GM12878 (cell line): ENCODE data around the gene LPAR3. TPM values are rescaled to one million over a fixed set of nuclear protein-coding genes. Genes with fewer than 3 reads are reported as not detected.

ENCODE experiments used
- ATAC-seq: fragments of 200-7000 bp; cut with Tn5 transposase; 3 replicates; pipeline ENCODE4 v1.9.1; 2020; ENCODE audit warnings: mild to moderate bottlenecking, moderate library complexity
- BruUV-seq: library from RNA; stranded (reverse); fragments of 400-500 nt; replicated peaks from 2 replicates; lab custom pipeline; 2021; lab: Mats Ljungman, UMichigan
- CTCF ChIA-PET: fragments of 300-600 bp; sonication (Branson Sonifier 250); formaldehyde crosslinking; extraction: SDS; loops from one replicate; lab custom pipeline; 2021; ENCODE audit warnings: inconsistent platforms; lab: Yijun Ruan, JAX
- POLR2A ChIA-PET: fragments of 350-600 bp; formaldehyde crosslinking; extraction: SDS; loops from one replicate; lab custom pipeline; 2021; ENCODE audit warnings: inconsistent platforms; lab: Charles Lee
- RAD21 ChIA-PET: fragments of 300-600 bp; sonication (Branson Sonifier 250); formaldehyde crosslinking; loops from one replicate; lab custom pipeline; 2023; ENCODE audit warnings: antibody characterized with exemption; ENCODE audit not compliant: unreplicated experiment; lab: Charles Lee
- SMC1A ChIA-PET: fragments of 300-600 bp; sonication (Branson Sonifier 250); formaldehyde crosslinking; loops from one replicate; lab custom pipeline; 2023; ENCODE audit not compliant: unreplicated experiment, uncharacterized antibody; lab: Charles Lee
- DNase-seq: peaks from one replicate; pipeline ENCODE4 v3.0.0-alpha.2; 2011; ENCODE audit warnings: low read depth, low spot score
- FAIRE-seq: peaks from 3 replicates; lab custom pipeline; 2011; peaks lifted over from hg19 to GRCh38; lab: Jason Lieb, UNC
- H2AFZ ChIP-seq: 2 replicates; pipeline ENCODE4 v1.6.0; 2011; ENCODE audit warnings: low read depth, low read length, control low read depth; ENCODE audit not compliant: control insufficient read depth
- H3K27ac ChIP-seq: 2 replicates; pipeline ENCODE4 v1.5.1; 2011; ENCODE audit warnings: control low read depth; ENCODE audit not compliant: control insufficient read depth, insufficient read depth
- H3K27me3 ChIP-seq, 2 experiments: replicated peaks in 1 of 2; 2 replicates each; pipeline versions ENCODE4 v1.6.0 to v1.6.1; 2011; ENCODE audit warnings: low read length in 1 of 2; ENCODE audit not compliant: control insufficient read depth in 2 of 2, insufficient read depth in 2 of 2
- H3K36me3 ChIP-seq, 2 experiments: 2 replicates each; pipeline ENCODE4 v1.5.1; 2011; ENCODE audit warnings: low read length in 1 of 2; ENCODE audit not compliant: control insufficient read depth in 2 of 2, insufficient read depth in 2 of 2
- H3K4me1 ChIP-seq: 2 replicates; pipeline ENCODE4 v1.6.1; 2011; ENCODE audit warnings: mild to moderate bottlenecking, low read length, moderate library complexity, mixed read lengths; ENCODE audit not compliant: control insufficient read depth, insufficient read depth
- H3K4me2 ChIP-seq: 2 replicates; pipeline ENCODE4 v1.6.0; 2011; ENCODE audit warnings: control low read depth; ENCODE audit not compliant: control insufficient read depth, insufficient read depth
- H3K4me3 ChIP-seq: fragments of 200-600 bp; sonication (generic); 2 replicates; pipeline ENCODE4 v1.5.1; 2016
- H3K79me2 ChIP-seq: 2 replicates; pipeline ENCODE4 v1.6.0; 2011; ENCODE audit warnings: low read length; ENCODE audit not compliant: control insufficient read depth, insufficient read depth
- H3K9ac ChIP-seq: 2 replicates; pipeline ENCODE4 v1.8.0; 2011; ENCODE audit warnings: low read length, control low read depth, mixed read lengths; ENCODE audit not compliant: control insufficient read depth, insufficient read depth
- H3K9me3 ChIP-seq: replicated peaks from 3 replicates; pipeline ENCODE4 v1.5.1; 2011; ENCODE audit warnings: mild to moderate bottlenecking, low read length; ENCODE audit not compliant: control insufficient read depth, insufficient read depth
- H4K20me1 ChIP-seq: 2 replicates; pipeline ENCODE4 v1.6.0; 2011; ENCODE audit not compliant: control insufficient read depth, insufficient read depth
- CBX5 ChIP-seq: sonication (generic); IDR thresholded peaks from 2 replicates; pipeline ENCODE4 v1.6.1; 2016; ENCODE audit warnings: low read depth, moderate library complexity, mild to moderate bottlenecking, inconsistent platforms
- DPF2 ChIP-seq: fragments of 450-650 bp; IDR thresholded peaks from 2 replicates; pipeline ENCODE4 v1.6.1; 2017; ENCODE audit warnings: mild to moderate bottlenecking
- GABPA ChIP-seq: IDR thresholded peaks from 2 replicates; pipeline ENCODE4 v1.6.1; 2014; ENCODE audit warnings: antibody characterized with exemption, low read depth, mild to moderate bottlenecking, inconsistent platforms
- JUNB ChIP-seq: IDR thresholded peaks from 2 replicates; pipeline ENCODE4 v1.6.1; 2016; ENCODE audit warnings: antibody characterized with exemption, mild to moderate bottlenecking
- MYB ChIP-seq: fragments of 150-350 bp; IDR thresholded peaks from 2 replicates; pipeline ENCODE4 v1.6.1; 2014; ENCODE audit warnings: mild to moderate bottlenecking, low read depth, low read length, borderline replicate concordance
- POLR2AphosphoS2 ChIP-seq: IDR thresholded peaks from 2 replicates; pipeline ENCODE4 v1.6.1; 2011; ENCODE audit warnings: low read depth, mild to moderate bottlenecking, low read length, improper control_type of control experiment, moderate library complexity
- SUZ12 ChIP-seq: fragments of 200-600 bp; sonication (generic); IDR thresholded peaks from one replicate; pipeline ENCODE4 v1.6.1; 2018; ENCODE audit warnings: antibody characterized with exemption, mild to moderate bottlenecking; ENCODE audit not compliant: unreplicated experiment
- WGBS: methylation state at CpG from one replicate; pipeline ENCODE4 v1.1.6; 2016; ENCODE audit warnings: low lambda C conversion rate; ENCODE audit not compliant: insufficient replicate concordance, insufficient coverage; ENCODE audit errors: missing lambda C conversion rate; 5-methylcytosine and 5-hydroxymethylcytosine counted together
- in situ Hi-C: fragments of 300-500 bp; cut with MboI; formaldehyde crosslinking; loops from 9 replicates; pipeline ENCODE4 v1.14.3; 2018; ENCODE audit warnings: mixed read lengths
- intact Hi-C: fragments of 100-400 bp; cut with micrococcal nuclease; formaldehyde crosslinking; loops from one replicate; pipeline ENCODE4 v1.14.2; 2022; ENCODE audit not compliant: unreplicated experiment
- polyA plus RNA-seq, 11 experiments: library from polyadenylated mRNA; depleted of rRNA in 4 of 11; unstranded in 6 of 11; stranded (reverse) in 5 of 11; fragments of >200 nt; fragmentation: Nextera tagmentation in 4 of 11; fragmentation: Illumina TruSeq in 1 of 11; extraction: Ambion mirVana in 4 of 11; extraction: Trizol in 1 of 11; gene quantifications; 1 replicate in 1 of 11; 2 replicates in 10 of 11; pipeline versions ENCODE4 v1.2.1 to v1.2.3, GENCODE V29; 2011 to 2016; ENCODE audit warnings: inconsistent platforms in 2 of 11, missing spikeins in 2 of 11, low read depth in 1 of 11
- total RNA-seq, 4 experiments: library from RNA; depleted of rRNA in 3 of 4; stranded (reverse); fragments of >200 nt in 3 of 4; fragmentation: Illumina TruSeq in 1 of 4; extraction: Trizol in 1 of 4; gene quantifications; 2 replicates each; pipeline versions ENCODE4 v1.2.1 to v1.2.3, GENCODE V29; 2013 to 2021
- TF ChIP-seq, protein P1 (sequence below): IDR thresholded peaks from 2 replicates; pipeline ENCODE4 v1.6.1; 2012; ENCODE audit warnings: improper control_type of control experiment, low read depth, low read length; ENCODE audit not compliant: insufficient replicate concordance
- TF ChIP-seq, protein P2 (sequence below): fragments of 450-650 bp; formaldehyde crosslinking; IDR thresholded peaks from 2 replicates; pipeline ENCODE4 v1.4.0; 2020; ENCODE audit warnings: mild to moderate bottlenecking, moderate library complexity

Gene LPAR3
- total and polyA plus RNA-seq, 10 of the 15 experiments (the other 5 are each of a cell fraction or from before 2014, with no cell fraction given): 0.03 to 0.31 (median 0.09) TPM; not detected in 3

DNA sequence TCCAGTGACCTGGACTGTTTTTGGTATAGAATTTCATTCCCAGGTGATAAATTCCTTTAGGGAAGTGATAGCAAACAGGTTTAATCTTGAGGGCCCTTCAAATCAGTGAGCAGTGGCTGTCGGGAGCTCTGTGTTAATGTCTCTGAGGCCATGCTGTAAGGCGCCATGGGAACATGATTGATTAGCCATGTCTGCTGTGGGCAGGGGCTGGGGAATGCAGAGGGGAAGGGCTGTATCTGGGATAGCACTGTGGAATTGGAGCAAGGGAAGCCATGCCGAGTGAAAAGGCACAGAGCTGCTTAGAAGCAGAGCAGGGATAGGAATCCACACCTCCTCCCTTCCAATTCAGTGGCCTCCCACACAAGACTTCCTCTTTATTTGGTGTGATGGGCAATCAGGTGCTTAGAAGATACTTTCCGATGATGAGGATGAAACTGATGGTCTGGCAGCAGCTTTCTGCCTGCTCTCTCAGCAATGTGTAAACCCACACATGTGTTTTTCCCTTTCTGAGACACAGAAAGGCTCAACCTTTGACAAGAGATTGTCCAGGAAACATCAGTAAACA is 119.0 kb downstream of the LPAR3 start (continued):
- TF ChIP-seq SUZ12 (no peak), POLR2AphosphoS2 (no peak), MYB (no peak), DPF2 (no peak)

DNA sequence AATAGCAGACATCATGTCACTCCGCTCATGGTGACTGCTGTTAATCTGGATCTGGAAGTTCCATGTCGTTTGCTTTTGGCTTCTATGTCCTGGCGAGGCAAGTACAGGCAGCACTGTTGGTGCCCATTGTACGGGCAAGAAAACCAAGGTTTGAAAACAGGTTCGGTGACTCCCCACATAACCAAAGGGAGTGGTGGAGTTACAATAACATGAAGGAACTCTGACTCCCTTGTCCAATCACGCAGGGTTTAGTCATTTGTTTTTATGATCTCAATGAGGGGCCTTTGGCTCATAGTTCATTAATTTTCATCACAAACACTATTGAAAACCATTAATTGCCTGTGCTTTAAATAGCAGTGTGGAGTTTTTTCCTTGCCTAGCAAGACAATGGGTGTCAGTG is 119.8 kb downstream of the LPAR3 start:
- ChIA-PET RAD21 (interaction anchor here (1.2 to 2.4 kb wide), 3 partner anchors 14 to 331 kb away, joined by 4 to 12 read pairs (median 10); no protein-coding TSS in a partner anchor), SMC1A (interaction anchor here (0.6 to 2.4 kb wide), 6 partner anchors 9 to 284 kb away, joined by 3 to 10 read pairs (median 5); no protein-coding TSS in a partner anchor), CTCF (interaction anchor here (0.6 to 6.2 kb wide), 5 partner anchors 15 to 1987 kb away, joined by 3 to 41 read pairs (median 13); no protein-coding TSS in a partner anchor), POLR2A (no interaction called here)
- Histone ChIP-seq H4K20me1 (no peaks in the 10 kb centered on the region), H2AFZ (no peak overlapping the region), H3K36me3 (no peaks in the 10 kb centered on the region), H3K27me3 (no peaks in the 10 kb centered on the region), H3K79me2 (no peaks in the 10 kb centered on the region), H3K27ac (no peak overlapping the region), H3K9ac (no peak overlapping the region), H3K4me1 (no peaks in the 10 kb centered on the region), H3K4me3 (no peak overlapping the region), H3K4me2 (no peak overlapping the region), H3K9me3 (no peaks in the 10 kb centered on the region)
- DNase-seq: no peak
- in situ Hi-C loops (loop anchor here (25.0 kb wide), 2 partner anchors 636 to 861 kb away; partner anchors contain the start of gene PRKACB), intact Hi-C loops (loop anchor here (5.0 kb wide), 2 partner anchors 336 to 866 kb away; no protein-coding TSS in a partner anchor)
- BruUV-seq: no TSS peak
- FAIRE-seq: no peak
- TF ChIP-seq, protein P1, sequence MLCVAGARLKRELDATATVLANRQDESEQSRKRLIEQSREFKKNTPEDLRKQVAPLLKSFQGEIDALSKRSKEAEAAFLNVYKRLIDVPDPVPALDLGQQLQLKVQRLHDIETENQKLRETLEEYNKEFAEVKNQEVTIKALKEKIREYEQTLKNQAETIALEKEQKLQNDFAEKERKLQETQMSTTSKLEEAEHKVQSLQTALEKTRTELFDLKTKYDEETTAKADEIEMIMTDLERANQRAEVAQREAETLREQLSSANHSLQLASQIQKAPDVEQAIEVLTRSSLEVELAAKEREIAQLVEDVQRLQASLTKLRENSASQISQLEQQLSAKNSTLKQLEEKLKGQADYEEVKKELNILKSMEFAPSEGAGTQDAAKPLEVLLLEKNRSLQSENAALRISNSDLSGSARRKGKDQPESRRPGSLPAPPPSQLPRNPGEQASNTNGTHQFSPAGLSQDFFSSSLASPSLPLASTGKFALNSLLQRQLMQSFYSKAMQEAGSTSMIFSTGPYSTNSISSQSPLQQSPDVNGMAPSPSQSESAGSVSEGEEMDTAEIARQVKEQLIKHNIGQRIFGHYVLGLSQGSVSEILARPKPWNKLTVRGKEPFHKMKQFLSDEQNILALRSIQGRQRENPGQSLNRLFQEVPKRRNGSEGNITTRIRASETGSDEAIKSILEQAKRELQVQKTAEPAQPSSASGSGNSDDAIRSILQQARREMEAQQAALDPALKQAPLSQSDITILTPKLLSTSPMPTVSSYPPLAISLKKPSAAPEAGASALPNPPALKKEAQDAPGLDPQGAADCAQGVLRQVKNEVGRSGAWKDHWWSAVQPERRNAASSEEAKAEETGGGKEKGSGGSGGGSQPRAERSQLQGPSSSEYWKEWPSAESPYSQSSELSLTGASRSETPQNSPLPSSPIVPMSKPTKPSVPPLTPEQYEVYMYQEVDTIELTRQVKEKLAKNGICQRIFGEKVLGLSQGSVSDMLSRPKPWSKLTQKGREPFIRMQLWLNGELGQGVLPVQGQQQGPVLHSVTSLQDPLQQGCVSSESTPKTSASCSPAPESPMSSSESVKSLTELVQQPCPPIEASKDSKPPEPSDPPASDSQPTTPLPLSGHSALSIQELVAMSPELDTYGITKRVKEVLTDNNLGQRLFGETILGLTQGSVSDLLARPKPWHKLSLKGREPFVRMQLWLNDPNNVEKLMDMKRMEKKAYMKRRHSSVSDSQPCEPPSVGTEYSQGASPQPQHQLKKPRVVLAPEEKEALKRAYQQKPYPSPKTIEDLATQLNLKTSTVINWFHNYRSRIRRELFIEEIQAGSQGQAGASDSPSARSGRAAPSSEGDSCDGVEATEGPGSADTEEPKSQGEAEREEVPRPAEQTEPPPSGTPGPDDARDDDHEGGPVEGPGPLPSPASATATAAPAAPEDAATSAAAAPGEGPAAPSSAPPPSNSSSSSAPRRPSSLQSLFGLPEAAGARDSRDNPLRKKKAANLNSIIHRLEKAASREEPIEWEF: no peak
- no peak for TF ChIP-seq CBX5
- TF ChIP-seq JUNB: no peak
- TF ChIP-seq, protein P2, sequence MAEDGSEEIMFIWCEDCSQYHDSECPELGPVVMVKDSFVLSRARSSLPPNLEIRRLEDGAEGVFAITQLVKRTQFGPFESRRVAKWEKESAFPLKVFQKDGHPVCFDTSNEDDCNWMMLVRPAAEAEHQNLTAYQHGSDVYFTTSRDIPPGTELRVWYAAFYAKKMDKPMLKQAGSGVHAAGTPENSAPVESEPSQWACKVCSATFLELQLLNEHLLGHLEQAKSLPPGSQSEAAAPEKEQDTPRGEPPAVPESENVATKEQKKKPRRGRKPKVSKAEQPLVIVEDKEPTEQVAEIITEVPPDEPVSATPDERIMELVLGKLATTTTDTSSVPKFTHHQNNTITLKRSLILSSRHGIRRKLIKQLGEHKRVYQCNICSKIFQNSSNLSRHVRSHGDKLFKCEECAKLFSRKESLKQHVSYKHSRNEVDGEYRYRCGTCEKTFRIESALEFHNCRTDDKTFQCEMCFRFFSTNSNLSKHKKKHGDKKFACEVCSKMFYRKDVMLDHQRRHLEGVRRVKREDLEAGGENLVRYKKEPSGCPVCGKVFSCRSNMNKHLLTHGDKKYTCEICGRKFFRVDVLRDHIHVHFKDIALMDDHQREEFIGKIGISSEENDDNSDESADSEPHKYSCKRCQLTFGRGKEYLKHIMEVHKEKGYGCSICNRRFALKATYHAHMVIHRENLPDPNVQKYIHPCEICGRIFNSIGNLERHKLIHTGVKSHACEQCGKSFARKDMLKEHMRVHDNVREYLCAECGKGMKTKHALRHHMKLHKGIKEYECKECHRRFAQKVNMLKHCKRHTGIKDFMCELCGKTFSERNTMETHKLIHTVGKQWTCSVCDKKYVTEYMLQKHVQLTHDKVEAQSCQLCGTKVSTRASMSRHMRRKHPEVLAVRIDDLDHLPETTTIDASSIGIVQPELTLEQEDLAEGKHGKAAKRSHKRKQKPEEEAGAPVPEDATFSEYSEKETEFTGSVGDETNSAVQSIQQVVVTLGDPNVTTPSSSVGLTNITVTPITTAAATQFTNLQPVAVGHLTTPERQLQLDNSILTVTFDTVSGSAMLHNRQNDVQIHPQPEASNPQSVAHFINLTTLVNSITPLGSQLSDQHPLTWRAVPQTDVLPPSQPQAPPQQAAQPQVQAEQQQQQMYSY (CRISPR knock-in tag): no peak
- no peak for TF ChIP-seq GABPA
- no peak for ATAC-seq
- 52% methylated on average over 6 of the region's 6 CpGs for WGBS
